ENCODE results near the gene NFIX.

NFIX gene

DNA sequence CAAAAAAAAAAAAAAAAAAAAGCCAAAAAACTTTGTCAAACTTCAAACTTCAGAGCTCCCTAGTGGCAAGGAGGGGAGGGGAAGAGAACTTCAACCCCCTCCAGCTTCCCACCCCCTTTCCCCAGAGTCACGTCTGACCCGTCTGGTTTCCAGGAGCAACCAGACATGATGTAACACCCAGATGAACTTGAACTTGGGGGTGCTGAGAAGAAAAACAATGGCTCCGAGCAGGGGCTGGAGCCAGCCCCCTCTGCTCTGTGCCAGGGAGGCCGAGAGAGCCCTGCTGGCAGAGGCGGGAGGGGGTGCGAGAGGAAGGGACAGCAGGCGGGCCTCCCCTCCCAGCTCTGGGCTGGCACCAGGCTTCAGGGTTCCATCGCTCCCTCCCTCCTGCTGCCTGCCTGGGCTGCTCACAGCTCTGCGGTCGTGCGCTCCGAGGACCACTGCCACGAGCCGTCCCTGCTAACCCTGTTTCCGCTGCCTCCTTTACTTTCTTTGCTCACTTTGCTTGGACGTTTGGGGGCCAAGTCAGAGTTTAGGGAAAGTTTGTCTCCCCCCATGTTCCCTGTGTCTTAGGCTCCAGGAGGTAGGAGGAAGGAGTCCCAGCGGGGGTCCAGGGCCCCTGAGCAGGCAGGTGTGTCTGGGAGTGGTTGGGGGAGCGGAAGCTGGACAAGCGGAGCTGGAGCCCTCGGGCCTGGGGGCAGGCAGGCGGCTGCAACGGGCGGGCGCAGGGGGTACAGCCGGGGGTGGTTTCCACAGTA lies 96.3 kb downstream of the NFIX start:
- no peak for DNase-seq (ENCODE audit: low read depth in 2 of 2)

GRCh38 chr19:13092158-13092543 lies 96.9 kb downstream of the NFIX start:
- DNase-seq (ENCODE audit: low read depth in 2 of 2): no peak

- no peak for DNase-seq (ENCODE audit: low read depth in 2 of 2)
Observed at GRCh38 chr19:13092606-13093235, 97.4 kb downstream of the NFIX start.

GRCh38 chr19:13093407-13094105 lies 98.3 kb downstream of the NFIX start:
- peak; percentile 58 to 66 for DNase-seq (ENCODE audit: low read depth in 2 of 2)

GRCh38 chr19:13094106-13094504 lies 98.8 kb downstream of the NFIX start:
- DNase-seq (ENCODE audit: low read depth in 2 of 2): no peak

GRCh38 chr19:13094771-13095392 lies 99.6 kb downstream of the NFIX start:
- DNase-seq (ENCODE audit: low read depth in 2 of 2): no peak

GRCh38 chr19:13095393-13095784 lies 100.1 kb downstream of the NFIX start:
- DNase-seq (ENCODE audit: low read depth in 2 of 2): no peak

DNA sequence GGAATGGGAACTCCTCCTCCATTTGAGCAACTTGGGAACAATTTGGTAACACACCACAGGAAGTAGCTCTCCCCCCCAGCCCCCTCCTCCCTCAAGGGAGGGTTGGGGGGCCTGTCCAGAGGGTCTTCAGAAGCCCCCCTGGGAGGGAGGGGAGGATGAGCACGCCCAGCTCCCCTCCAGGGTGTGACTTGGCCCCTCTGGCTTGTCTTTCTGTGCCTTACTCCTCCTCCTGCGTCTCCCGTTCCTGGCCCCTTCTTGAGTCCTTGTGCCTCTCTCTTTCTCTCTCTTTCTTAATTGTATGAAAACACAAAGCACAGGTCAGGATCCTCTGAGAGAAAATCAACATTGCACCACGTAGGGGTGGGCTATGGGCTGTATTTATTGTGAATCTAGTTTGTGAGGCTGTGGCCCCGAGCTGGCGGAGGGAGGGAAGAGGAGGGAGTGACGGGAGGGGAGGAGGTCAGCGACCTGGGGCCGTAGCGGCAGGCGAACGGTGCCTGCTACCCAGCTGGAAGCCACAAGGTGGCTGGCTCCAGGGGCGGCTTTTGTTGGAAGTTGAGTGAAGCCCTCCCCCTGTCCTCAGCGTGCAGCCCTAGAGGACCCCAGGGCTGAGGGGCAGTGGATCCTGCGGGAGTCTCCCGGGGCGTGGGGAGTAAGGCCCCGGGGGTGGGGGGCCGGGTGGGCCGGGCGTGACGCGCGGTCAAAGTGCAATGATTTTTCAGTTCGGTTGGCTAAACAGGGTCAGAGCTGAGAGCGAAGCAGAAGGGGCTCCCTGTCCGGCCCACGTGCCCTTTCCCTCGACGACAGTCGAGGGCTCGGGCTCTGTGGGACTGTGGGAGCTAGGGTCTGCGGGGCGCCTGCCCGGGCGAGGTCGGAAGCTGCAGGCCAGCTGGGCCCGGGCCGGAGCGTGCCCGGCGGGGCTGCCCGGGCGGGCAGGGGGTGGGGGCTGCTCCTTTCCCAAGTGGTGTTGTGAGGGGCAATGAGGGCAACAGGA lies 101.0 kb downstream of the NFIX start:
- no peak for DNase-seq (ENCODE audit: low read depth in 2 of 2)

- no peak for DNase-seq (ENCODE audit: low read depth in 2 of 2)
Observed at GRCh38 chr19:13097033-13097462, 101.8 kb downstream of the NFIX start.

DNA sequence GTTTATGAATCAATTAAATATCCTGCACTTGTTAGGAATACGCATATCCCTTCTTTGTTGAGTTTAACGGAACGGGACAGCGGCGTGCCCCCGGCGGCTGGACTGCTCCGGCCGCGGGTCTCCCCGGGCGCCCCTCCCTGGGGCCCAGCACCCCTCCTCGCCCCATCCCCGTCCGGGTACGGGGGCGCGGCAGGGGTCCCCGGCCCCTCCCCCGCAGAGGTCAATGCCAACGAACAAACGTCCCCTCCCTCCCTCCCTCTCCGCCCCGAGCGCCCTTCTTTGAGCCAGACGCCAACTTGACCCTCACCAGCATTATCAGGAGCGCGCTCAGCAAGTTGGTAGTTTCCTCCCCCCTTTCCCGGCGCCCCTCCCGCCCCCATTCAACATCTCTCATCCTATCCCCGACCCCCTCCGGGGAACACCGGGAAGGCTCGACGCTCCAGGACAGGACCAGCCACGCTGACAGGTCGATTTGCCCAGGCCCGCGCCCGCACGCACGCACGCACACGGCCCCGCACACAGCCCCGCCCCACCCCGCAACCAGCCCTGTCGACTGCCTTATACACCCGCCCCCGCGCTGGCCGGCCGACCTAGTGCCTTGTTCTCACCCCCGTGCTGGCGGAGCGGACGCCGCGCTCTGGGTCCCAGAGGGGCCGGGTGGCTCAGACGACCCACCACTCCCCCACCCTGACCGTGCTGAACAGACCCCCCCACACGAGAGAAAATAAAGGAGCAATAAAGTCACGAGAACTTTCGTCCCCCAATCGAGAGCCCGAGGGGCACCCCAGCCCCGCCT lies 102.4 kb downstream of the NFIX start:
- DNase-seq (ENCODE audit: low read depth in 2 of 2): no peak

GRCh38 chr19:13098277-13099072 lies 103.2 kb downstream of the NFIX start:
- no peak for DNase-seq (ENCODE audit: low read depth in 2 of 2)

DNA sequence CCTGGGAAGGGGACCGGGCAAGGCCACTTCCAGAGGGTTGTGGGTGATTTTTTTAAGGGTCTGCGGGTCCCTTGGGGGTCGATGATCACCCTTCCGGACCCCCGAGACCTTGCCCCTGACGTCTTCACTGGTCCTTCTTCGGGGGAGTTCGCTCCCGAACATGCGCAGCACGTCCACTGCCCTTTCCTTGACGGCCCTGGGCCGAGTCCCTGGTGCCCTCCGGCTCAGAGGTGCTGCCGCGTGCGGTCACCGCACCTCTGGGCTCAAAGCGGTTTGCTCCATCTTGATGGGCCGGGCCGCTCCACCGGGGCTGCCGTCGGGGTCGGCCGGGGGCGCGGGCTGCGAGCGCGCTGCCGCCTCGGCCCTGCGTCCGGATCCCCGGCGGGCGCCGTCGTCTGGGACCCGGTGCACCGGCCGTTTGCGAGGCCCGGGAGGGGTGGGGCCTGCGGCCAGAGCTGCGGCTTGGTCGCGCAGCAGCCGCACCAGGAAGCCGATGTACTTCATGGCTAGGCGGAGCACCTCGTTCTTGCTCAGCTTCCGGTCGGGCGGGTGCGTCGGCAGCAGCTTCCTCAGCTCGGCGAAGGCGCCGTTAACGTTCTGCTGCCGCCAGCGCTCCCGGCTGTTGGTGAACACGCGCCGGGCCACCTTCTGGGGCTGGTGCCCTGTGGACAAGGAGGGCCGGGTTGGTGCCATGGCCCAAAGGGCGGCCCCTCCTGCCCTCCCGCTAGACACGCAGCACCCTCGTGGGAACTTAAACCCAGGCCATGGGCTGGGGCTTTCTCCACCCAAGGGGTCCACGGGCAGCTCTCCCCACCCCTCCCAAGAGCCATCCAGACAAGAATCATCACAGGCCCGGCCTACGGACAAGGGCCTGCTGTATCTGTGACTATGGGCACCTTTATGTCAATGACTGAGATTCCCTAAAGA lies 104.1 kb downstream of the NFIX start:
- DNase-seq (ENCODE audit: low read depth in 2 of 2): peak in 1 of 2 donors; percentile 62

DNA sequence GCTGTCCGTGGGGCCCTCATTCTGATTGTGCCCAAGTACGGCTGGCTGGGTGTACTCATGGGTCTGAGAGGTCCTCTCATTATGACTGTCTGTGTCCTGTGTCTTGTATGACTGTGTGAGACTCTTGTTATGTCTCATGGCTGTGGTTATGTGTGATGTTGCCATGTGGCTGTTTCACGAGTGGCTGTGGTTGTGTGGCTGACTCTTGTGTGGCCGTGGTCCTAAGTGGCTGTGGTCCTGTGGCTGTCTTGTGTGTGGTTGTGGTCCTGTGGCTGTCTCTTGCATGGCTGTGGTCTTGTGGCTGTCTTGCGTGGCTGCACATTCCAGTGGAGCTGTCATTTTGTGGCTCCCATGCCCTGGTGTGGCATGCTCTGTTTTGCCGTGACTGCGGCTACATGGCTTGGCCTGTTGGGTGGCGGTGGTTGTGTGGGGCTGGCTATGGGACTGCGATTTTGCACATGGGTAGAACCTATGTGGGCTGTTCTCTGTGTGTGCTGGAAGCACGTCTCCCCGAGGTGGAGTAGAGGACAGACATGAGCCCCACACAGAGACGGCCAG lies 104.8 kb downstream of the NFIX start:
- peak in 1 of 2 donors; percentile 49 for DNase-seq (ENCODE audit: low read depth in 2 of 2)

DNA sequence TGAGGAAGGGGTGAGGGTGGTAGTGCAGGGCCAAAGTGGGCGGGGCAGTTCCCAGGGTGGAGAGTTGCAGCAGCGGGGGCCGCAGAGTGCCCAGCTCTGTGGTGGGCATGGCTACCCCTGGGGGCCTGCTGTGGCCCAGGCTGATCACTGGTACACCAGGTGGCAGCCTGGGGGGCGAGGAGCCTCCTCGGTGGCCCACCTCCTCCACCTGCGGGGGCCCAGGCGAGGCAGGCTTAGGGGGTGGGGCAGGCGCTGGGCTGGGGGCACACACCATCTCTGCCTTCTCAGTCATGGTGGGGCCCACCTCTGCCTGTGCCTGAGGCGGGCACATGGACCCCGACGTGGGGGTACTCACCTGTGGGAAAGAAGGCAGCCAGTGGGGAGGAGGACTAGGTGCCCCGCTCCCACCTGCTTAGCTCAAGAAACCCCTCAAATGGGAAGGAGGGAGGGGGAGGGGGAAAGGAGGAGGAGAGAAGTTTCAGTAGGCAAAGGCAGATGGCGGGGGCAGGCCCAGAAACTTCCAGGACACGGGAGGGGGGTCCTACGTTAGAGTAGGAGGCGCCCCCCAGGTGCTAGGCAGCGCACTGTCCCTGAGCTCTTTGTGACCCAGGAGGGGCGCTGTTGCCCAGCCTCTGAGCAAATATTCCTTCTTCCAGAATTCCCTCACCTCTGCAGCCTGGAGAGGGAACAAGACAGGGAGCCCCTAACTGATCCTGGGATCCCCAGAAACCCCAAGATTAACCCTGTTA lies 105.7 kb downstream of the NFIX start:
- DNase-seq (ENCODE audit: low read depth in 2 of 2): no peak

DNA sequence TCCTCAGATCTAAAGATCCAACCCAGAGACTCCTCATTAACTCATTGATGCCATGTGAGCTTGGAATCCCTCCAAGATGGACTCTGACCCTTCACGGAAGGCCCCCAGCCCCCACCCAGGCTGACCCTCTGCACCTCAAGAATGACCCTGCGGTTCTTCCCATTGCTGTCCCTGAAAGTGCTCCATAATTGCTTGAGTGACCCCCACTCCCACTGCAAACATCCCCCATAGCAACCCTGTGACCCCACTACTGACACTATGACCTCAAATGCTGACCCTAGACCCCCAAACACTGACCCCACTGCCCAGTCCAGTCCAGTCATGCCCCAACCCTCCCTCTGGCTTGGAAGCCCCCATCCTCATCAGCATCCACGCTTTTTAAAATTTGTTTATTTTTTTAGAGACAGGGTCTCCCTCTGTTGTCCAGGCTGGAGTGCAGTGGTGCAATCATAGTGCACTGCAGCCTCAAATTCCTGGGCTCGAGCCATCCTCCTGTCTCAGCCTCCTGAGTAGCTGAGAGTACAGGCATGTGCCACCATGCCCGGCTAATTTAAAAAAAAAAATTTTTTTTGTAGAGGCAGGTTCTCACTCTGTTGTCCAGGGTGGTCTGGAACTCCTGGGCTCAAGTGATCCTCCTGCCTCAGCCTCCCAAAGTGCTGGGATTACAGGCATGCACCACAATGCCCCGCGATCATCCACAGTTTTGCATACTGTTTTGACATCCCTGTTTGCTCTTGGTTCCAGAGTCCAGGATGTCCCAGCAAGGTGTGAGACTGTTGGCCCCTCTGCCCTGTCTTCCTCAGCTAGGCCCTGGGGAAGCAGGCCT lies 106.5 kb downstream of the NFIX start:
- DNase-seq (ENCODE audit: low read depth in 2 of 2): no peak

DNA sequence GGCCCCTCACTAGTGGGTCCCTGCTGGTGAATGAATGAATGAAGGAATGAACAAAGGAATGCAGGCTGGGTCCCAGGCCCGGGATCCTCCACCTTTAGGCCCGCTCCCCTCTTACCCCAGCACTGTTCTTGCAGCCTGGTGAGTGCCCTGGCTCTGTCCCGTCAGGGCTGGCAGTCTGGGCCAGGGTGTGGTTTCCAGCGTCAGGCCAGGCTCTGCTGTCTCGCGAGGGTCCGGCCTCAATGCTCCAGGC lies 107.1 kb downstream of the NFIX start:
- DNase-seq (ENCODE audit: low read depth in 2 of 2): no peak

Measured in activated CD8-positive, alpha-beta memory T cell treated with anti-CD3 and anti-CD28 coated beads for 4 hours (primary cell).